ENCODE results near the gene DEFB124. TPM values are rescaled to one million over a fixed set of nuclear protein-coding genes. Genes with fewer than 3 reads are reported as not detected.
"Not testable (repeated sequence)": the region's sequence is repeated elsewhere in the genome, so short reads cannot be mapped to it uniquely, and the experiment has no call there.

The DEFB124 gene
- polyA plus RNA-seq, 3 donors = 0.70 TPM; not detected in 2

DNA sequence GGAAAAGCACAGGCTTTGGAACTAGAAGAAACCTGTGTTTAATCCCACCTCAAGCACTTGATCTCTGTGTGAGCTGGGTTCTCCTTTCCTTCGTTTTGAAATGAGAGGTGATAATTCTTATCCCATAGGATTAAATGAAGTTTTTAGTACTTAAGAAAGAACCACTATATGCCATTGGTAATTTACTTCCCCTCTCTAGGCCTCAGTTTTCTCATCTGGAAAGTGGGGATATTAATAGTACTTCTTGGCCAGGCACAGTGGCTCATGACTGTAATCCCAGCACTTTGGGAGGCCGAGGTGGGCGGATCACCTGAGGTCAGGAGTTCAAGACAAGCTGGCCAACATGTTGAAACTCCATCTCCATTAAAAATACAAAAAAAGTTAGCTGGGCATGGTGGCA, 14.2 kb upstream of the DEFB124 start:
- no peak for DNase-seq

DNA sequence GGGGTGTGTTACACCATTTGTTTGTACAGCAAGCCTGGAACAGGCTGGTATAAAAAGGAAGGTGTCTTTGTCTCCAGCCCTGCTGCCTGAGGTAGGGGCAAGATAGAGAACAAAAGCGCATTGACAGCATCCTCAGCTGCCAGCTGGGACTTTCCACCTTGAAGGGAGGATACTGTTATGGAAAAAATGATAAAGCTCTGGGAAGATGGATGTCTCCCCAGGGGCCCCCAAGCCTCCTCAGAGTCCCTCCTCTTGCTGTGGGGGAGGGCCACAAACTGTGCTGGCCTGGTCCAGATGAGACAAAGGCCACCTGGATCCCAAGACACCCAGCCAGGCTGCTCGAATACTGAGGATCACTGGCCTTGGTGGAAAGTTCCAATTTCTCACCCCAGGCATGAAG, 13.2 kb upstream of the DEFB124 start:
- DNase-seq = no peak

DNA sequence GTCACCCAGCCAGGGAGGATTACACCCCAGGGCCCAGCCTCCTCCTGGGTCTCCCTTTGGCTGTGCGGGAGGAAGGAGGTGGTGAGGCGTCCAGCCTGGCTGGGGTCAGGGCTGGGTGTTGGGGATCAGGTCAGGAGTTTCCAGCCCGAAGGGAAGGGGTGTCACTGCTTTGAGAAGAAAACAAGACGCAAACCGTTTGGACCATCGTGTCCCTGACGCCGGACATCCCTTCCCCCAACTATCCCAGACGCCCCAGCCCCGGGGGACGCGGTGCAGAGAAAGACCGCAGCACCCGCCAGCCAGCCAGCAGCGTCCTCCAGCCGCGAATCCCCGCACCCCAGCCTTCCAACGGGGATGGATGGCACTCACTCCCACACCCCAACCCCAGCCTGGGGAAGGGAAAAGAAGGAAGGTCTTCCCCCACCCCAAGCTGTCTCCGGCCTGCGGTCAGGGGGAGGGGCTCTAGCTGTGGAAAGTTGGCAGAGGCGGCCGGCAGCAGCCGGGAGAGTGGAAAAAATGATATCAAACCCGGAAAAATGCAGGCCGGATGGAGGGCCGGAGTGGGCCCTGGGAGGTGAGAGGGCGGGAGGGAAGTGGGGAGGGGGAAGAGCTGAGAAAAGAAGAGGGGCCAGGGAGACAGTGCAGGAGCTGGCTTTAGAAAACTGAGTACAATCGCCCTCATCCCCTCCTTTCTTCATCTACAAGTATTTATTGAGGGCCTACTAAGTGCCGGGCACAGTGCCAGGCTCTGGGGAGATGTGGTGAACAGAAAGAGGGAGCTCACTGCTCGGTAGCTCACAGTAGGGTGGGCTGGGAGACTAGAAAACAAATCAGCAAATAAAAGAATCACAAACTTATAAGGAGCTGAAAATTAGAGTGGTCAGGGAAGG, 10.8 kb upstream of the DEFB124 start:
- DNase-seq = peak; percentile 59

DNA sequence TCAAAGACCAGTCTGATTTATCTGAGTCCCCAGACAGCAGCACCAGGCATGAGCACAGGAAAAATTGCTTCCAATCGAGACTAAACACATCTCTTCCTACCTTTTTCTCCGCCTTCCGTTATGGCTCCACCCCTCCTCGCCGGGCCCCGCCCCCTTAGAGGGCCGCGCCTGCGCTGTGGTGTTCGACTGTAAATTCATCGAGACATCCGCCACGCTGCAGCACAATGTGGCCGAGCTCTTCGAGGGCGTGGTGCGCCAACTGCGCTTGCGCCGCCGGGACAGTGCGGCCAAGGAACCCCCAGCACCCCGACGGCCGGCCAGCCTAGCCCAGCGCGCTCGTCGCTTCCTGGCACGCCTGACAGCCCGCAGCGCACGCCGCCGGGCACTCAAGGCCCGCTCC, 9.1 kb upstream of the DEFB124 start:
- DNase-seq = no peak

DNA sequence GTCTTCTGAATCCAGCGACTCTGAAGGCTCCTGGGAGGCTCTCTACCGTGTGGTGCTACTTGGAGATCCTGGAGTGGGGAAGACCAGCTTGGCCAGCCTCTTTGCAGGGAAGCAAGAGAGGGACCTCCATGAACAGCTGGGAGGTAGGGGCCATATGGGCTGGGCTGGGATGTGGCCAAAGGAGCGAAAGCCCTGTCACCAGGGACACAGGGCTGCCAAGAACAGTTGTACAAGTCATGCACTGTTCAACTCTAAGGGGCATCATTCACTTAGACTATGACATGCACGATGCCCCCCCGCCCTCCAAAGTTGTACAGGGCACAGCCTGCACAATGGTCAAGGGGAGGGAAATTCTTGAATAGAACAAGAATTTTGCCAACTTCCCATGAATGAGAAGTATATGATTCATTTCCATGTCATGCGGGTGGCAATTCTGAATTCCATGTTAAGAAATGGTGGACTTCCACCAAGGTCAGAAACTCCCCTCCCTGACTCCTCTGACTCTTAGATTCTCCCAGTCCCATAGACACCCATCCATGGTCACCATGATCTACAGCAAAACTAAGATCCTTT, 1.8 kb upstream of the DEFB124 start:
- DNase-seq = no peak

DNA sequence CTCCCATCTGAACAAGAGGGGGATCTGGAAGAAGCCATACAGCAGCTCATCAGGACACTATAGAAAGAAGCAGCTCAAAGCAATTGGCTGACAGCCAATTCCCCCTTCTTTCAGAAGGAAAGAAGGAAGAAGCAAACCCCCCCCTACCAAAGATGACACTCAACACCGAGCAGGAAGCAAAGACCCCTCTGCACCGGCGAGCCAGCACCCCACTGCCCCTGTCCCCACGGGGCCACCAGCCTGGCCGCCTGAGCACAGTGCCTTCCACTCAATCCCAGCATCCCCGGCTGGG, 1.3 kb upstream of the DEFB124 start:
- DNase-seq = no peak

DNA sequence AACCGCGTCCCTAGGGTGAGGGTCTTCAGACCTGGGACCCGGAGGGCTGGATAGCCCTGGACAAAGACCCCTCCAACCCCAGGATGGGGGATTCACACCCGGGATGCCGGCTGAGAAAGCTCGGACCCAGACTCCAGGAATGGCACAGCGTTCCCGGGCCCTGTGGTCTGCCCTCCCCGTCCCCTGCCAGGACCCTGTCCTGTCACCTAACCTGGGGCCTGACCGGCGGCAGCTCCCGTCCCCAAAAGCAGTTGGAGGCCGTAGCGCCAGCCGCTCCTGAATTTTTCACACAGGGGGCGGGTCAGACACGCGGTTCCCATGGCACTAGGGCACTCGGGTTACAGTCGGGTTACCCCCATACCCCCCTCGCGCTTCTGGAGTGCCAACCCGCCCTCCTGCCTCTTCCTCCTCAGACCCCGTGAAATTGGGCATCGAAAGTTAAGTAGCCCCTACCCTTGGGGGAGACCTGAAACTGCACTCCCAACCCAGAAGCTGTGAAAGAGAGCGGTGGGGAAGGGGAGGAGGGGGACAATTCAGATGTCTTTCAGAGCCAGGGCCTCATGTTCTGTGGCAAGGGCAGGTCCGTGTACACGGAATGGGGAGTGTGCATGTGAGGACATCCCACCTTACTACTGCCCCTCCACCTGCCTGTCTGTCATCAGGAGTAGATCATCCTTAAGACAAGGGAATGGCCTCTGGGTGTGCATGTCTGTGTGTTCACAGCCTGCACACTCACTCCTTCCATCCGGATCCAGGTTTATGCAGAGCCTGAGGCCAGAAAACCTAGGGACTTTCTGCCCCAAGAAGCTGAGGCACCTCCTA, 756 bp upstream of the DEFB124 start:
- DNase-seq = no peak

DNA sequence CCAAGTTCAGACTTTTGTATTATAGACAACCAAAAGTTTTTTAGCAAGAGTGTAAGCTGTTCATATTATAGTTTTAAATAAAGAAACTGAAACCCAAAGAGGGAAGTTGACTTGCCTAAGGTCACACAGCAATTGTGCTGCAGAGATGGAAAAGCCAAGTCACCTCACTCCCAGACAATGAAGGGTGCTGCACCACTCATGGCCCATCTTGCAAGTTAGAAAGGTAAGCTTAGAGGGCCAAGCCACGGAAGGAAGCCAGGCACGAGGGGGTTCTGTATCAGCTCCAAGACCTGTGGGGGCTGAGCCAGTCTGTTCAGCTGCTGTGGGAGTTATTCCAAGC, 860 bp downstream of the DEFB124 start:
- no peak for DNase-seq

DNA sequence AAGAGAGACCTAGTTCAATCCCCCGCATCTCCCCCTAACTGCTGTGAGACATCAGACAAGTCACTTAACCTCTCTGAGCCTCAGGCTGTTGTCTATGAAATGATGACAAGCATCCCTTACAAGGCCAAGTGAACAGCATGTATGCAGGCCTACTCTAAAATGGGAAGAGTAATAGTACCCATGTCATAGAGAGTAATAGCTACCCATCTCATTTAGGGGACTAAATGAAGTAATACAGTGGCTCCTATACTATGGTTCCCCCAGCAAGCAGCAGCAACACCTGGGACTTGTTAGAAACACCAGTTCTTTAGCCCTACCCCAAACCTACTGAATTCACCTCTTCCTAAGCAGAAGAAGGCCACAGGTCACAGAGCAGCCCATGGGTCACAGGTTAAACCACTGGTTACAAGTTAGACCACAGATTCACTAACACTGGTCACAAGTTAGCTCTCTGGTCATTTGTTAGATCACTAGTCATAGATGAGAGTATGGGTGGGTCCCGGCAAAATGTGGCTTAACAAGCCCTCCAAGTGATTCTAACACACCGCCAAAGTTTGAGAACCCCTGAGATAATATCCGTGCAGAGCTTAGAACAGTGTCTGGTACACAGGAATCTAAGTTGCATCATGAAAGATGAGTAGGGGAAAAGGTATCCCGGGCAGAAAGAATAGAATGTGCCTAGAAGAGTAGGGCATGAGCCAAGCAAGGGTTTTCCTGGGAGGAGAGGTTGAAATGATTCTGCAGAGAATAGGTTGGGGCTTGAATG, 1.4 kb downstream of the DEFB124 start:
- no peak for DNase-seq

DNA sequence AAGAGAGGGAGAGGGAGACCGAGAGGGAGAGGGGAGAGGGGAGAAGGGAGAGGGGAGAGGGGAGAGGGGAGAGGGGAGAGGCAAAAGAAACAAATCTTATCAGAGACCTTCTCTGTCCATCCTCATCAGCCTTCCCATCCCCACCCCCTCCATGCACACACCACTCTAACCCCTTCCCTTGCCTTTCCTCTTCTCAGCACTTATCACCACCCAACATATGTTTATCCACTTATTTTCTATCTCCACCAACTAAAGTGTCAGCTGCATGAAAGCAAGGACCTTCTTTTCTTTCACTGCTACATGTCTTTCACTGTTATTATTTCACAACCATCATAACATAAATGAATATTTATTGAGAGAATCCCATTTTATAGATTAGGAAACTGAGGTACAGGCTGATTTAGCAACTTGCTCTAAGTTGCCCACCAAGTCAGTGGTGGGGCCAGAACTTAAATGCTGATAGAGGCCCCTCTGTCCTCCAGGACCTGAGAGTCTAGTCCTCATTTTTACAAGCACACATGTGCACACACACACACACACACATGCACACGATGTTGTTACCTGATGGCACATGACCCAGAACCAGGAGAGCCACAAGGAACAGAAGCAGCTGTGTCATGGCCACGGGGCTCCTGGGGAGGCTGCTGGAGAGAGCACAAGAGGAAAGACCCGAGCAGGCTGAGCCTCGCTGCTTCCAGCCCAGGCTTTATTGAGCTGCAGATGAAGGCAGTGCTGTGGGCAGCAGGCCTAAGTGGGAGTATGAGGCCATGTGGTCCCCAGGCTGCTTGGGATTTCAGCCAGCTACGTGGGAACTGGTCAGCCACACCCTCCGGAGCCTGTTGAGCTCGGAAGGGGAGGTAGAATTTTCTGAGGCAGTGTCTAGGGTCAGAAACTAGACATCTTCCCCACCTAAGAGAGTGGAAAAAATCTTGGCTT, 2.3 kb downstream of the DEFB124 start:
- DNase-seq = no peak

DNA sequence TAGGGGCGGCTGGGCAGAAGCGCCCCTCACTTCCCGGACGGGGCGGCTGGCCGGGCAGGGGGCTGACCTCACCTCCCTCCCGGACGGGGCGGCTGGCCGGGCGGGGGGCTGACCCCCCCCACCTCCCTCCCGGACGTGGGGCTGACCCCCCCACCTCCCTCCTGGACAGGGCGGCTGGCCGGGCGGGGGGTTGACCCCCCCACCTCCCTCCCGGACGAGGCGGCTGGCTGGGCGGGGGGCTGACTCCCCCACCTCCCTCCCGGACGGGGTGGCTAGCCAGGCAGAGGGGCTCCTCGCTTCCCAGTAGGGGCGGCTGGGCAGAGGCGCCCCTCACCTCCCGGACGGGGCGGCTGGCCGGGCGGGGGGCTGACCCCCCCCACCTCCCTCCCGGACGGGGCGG, 4.0 kb downstream of the DEFB124 start:
- DNase-seq = not testable (repeated sequence)

DNA sequence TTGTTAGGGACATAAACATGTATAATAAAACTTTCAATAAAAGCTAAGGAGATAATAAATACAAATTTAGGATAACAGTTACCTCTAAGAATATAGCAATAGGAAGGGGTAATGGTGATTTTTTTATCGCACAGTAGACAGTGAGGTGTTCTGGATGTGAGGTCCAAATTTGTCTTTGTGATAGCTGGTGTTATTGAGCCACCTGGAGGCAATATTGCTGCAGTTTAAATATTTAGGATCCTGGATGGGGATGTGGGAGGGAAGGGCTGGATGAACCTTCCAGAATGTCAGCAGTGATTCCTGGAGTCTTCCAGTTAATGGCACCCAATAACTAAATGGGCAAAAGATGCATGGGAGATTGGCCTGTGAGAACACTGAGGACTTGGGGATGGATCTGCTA, 20.6 kb downstream of the DEFB124 start:
- no peak for DNase-seq

DNA sequence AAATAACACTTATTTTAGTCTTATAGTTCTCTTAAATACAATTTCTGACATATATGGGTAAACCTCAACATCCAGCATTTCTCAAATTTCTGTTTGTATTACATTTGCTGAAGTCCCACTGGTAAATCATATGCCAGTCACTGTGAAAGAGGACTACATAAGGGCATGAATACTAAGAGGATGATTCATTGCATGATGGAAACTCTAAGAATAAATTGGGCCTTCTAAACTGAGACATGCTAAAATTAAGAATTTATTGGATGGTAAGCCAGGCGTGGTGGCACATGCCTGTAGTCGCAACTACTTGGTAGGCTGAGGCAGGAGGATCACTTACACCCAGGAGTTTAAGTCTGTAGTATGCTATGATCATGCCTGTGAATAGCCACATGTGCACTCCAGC, 22.4 kb downstream of the DEFB124 start:
- no peak for DNase-seq

DNA sequence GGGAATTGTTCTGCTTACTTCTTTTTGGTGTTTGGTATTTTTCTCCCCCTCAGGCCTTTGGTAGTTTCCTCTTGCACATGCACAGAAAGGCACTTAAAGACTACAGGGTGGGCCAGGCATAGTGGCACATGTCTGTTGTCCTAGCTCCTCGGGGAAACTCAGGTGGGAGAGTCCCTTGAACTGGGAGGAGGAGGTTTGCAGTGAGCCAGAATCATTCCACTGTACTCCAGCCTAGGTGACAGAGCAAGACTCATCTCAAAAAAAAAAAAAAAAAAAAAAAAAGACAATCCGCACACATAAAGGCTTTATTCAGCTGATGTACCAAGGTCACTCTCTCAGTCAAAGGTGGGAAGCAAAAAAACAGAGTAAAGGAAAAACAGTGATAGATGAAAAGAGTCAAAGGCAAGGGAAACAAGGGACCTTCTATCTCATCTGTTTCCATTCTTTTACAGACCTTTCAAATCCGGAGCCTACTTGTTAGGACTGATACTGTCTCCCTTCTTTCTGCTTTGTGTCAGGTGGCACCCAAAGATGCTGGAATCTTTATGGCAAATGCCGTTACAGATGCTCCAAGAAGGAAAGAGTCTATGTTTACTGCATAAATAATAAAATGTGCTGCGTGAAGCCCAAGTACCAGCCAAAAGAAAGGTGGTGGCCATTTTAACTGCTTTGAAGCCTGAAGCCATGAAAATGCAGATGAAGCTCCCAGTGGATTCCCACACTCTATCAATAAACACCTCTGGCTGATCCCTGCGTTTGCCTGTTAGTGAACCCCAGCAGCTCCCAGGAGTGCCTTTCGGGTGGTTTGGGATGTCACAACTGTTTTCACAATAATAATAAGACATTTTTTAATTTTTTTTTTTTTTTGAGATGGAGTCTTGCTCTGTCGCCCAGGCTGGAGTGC, 25.2 kb downstream of the DEFB124 start:
- no peak for DNase-seq

DNA sequence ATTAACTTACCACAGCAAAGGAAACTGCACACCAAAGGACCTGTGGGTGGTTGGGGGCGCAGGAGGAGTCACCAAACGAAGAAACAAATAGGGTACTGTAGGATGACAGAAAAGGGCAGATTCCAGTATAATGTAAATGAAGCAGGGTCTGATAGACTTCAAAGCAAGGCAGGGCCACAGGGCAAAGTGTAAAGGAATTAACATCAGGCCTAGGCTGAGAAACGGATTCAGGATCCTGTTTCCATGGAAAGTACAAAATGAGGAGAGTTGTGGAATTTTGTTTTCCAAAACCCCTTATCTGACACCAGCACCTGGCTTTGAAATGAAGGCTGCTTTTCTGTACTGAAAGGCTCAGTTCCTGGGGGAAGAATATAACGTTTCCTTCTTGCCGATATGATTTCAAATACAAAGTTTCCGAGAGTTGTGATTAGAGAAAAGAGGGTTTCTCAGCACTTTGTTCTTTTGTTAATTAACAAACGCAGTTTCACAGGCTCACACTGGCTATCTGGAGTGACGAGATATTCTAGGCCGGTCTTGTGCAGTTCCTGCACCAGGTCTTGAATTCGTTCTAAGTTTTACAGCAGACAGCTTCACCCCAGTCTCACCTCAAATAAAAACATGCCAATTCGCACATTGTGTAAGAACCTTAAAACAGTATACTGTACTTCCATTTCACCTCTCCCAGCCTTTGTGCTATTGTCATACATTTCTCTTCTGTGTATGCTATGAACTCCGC, 28.7 kb downstream of the DEFB124 start:
- DNase-seq = no peak

DNA sequence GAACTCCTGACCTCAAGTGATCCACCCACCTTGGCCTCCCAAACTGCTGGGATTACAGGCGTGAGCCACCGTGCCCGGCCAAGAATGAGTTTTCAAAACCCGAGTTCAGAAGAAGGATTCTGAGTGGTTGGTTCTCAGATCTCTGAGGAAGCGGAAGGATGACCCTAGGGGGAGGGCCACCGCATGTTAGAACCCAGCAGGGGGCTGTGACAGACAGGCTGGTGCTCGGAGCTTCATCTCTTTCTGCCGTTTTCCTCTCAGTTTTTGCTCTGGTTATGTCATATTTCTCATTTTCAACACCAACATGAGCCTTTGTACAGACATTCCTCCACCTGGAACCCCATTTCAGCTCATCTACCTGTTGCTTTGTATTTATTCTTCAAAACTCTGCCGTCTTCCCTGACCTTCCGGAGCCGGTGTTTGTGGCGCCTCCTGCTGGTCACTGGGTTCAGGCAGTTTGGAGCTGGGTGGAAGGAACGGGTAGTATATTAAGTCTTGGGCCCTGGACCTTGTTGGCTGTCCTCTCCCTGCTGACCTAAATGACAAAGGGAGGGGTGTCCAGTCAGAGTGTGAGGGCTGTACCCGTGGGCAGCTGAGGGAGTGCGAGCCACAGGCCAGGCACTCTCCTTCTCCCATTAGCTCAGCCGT, 34.8 kb downstream of the DEFB124 start, which contains the start of gene DEFB123:
DEFB123 (plus strand) TSS at position 621 of the 648 bp plus-strand sequence. CDS start 67 bp downstream, outside the sequence.
- DNase-seq = no peak

DNA sequence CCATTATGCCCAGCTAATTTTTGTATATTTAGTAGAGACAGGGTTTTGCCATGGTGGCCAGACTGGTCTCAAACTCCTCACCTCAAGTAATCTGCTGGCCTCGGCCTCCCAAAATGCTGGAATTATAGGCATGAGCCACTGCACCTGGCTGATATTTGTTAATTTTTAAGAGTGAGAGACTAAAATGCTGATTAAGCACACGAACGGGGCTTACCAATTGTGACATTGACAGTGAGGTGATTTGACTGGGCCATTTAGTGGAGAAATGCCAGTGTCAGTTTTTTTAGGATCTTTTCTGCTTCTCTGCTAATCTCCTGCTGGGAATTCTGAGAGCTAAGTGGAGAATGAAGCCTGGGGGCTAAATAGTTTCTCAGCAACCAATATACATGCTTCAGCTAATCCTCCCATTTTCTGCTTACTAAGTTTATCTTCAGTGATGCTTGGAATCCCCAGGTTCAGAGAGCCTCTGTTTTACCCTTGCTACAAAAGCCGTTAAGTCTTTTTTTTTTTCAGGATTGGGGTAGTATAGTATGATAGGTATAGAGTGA, 44.3 kb downstream of the DEFB124 start:
- no peak for DNase-seq

DNA sequence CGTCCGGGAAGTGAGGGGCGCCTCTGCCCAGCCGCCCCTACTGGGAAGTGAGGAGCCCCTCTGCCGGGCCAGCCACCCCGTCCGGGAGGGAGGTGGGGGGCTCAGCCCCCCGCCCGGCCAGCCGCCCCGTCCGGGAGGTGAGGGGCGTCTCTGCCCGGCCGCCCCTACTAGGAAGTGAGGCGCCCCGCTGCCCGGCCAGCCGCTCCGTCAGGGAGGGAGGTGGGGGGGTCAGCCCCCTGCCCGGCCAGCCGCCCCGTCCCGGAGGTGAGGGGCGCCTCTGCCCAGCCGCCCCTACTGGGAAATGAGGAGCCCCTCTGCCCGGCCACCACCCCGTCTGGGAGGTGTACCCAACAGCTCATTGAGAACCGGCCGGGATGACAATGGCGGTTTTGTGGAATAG, 47.4 kb downstream of the DEFB124 start:
- DNase-seq = not testable (repeated sequence)

All from renal pelvis (tissue), 4 donors.